Myocyte (in vitro differentiated cells): ENCODE measurements around the gene CCND3. TPM values are rescaled to one million over a fixed set of nuclear protein-coding genes. Genes with fewer than 3 reads are reported as not detected.

Experiments
- DNase-seq: peaks from one replicate; pipeline ENCODE4 v3.0.0-alpha.2; 2012; ENCODE audit warnings: low read depth
- polyA plus RNA-seq: library from polyadenylated mRNA; unstranded; fragments of >200 nt; gene quantifications from one replicate; pipeline ENCODE4 v1.2.1, GENCODE V29; 2012; ENCODE audit warnings: missing spikeins
- total RNA-seq: library from RNA; depleted of rRNA; stranded (reverse); fragments of >200 nt; gene quantifications from 2 replicates; pipeline ENCODE4 v1.2.3, GENCODE V29; 2014

The CCND3 gene
- total RNA-seq = 169 and 170 TPM in 2 replicates
- polyA plus RNA-seq = 75.7 TPM

DNA sequence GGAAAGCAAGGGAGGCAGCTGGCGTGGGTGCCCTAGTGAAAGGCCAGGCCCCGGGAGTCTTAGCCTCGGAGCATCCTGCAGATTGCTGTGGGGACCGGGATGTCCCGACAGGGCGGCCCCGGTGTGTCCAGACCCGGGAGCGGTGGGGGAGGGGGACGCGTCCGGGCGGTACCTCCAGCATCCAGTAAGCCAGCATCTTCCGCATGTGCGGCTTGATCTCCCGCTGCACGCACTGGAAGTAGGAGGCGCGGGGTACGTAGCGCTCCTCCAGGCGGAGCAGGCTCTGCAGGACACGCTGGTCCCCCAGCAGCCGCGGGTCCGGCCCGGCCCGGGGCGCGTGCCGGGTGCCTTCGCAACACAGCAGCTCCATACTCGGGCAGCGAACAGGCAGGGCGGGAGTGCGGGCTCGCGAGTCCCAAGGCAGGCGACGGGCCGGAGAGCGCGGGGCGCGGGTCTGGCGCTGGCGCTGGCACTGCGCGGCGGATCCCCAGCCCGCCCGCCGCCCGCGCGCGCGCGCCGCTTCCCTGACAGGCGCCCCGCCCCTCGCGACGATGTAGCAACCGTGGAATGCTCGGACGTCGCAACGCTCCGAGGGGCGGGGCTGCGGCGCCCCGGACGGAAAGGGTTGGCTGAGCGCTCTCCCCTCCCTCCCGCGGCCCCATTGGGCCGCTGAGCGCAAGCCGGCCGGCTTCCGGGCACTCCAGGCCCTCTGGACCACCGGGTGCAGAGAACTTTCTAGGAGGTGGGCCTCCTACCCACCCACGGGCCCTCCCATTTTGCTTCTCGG lies at the start of gene CCND3:
Gene CCND3, minus strand, starts transcription at position 529 of the 787 bp plus-strand sequence. Its CDS starts 159 bp downstream, at position 370.
- DNase-seq = peak; percentile 96

DNA sequence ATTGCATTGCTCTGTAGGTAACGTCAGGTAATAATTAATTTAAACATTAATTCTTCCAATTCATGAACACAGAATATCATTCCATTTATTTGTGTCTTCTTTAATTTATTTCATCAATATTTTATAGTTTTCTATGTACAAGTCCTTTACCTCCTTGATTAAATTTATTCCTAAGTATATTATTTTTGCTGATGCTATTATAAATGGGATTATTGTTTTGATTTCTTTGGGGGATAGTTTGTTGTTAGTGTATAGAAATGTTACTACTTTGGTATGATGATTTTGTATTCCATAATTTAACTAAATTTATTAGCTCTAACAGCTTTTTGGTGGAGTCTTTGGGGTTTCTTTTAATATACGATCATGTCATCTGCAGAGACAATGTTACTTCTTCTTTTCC lies 44.7 kb upstream of the CCND3 start:
- DNase-seq = no peak

- no peak for DNase-seq
Measured at GRCh38 chr6:41984623-41985022, 43.0 kb upstream of the CCND3 start.

GRCh38 chr6:41976794-41977484 lies 35.3 kb upstream of the CCND3 start:
- DNase-seq = peak; percentile 9

DNA sequence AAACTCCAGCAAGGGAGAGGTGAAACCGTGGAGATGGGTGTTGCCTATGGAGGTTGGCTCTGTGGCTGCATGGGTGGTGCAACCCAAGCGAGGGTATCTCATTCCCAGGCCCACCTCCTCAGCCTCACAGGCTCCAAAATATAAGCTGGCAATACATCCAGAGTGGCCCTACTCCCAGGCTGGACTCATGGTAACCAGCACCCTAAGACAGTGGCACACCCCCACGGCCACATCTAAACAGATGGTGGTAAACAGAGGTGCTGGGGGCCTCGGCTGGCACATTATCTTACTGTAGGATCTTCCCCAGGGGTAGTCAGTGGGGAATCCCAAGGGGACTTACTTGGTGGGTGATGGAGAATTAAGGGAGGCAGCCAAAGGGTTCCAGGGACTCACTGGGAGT lies 33.7 kb upstream of the CCND3 start:
- DNase-seq = no peak

- no peak for DNase-seq
Measured at GRCh38 chr6:41974281-41974825, 32.7 kb upstream of the CCND3 start.

DNA sequence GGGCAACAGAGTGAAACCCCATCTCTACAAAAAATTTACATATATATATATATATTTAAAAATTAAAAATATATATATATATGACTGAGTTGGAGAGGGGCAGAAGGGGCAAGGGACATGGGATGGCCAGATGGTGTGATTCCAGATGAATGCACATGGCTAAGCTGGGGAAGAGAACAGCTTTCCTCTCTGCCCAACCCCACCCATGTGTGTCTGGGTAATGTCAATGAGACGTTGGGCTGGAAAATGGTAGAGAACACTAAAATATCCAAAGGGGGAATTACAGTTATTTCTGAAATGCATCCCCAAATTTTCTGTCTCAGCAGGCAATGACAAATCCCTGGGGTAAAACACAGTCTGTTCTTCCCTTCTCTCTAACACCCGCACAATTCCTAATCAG lies 31.2 kb upstream of the CCND3 start:
- DNase-seq = no peak

GRCh38 chr6:41970436-41970846 lies 28.8 kb upstream of the CCND3 start:
- DNase-seq = peak; percentile 26

DNA sequence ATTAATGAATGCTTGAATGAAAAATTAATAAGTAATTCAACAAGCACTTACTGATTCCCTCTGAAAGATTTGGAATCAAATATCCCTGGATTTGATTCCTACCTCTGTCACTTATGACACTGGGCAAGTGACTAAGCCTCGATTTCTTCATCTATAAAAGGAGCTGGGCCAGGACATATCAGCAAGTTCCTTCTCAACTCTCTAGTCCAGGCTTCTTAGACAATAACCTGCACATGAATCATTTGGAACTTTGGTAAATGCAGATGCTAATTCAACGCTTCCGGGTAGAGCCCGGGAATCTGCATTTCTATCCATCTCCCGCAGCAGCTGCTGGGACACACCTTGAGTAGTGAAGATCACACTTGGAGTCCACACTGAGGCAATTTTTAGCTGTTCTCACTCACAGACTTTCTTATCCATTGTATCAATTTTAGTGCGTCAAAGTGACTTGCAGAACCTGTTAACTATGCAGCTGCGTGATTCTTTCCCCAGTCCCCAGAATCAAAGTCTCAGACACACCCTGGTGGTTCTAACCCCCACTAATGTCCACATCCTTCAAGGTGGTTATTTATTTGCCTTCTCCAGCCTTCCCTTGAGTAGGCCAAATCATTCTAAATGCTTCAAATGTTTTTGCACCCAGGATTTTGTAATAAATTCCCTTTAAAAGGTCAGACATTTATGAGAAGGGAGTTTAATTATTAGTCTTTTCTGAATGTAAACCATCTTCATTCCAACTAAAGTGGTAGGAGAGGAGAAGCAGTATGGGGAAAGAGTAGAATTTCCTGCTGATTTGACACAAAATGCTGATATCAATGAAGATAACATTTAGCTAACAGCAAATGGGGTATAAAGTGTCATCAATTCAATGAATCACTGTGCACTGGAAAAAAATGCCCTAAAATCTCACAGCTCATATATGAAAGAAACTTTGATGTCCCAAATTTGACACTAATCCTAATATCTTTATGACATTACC lies 26.0 kb upstream of the CCND3 start:
- peak; percentile 32 for DNase-seq

DNA sequence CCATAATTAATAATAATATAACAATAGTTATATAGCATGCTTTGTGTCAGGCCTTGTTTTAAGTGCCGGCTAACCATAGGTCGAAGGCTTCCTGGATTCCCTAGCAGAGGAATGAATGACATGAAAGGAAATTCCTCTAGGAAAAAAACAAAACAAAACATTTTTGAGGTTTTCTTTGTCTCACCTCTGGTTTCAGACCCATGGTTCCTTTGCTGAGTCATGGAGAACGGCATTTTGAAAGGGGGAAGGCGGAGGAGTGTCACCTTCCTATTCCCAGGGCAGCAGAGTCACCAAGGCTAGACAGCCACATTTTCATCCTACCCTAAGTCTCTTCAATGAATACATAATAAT lies 25.3 kb upstream of the CCND3 start:
- peak; percentile 60 for DNase-seq

GRCh38 chr6:41966214-41966920 lies 24.8 kb upstream of the CCND3 start:
- peak; percentile 5 for DNase-seq

DNA sequence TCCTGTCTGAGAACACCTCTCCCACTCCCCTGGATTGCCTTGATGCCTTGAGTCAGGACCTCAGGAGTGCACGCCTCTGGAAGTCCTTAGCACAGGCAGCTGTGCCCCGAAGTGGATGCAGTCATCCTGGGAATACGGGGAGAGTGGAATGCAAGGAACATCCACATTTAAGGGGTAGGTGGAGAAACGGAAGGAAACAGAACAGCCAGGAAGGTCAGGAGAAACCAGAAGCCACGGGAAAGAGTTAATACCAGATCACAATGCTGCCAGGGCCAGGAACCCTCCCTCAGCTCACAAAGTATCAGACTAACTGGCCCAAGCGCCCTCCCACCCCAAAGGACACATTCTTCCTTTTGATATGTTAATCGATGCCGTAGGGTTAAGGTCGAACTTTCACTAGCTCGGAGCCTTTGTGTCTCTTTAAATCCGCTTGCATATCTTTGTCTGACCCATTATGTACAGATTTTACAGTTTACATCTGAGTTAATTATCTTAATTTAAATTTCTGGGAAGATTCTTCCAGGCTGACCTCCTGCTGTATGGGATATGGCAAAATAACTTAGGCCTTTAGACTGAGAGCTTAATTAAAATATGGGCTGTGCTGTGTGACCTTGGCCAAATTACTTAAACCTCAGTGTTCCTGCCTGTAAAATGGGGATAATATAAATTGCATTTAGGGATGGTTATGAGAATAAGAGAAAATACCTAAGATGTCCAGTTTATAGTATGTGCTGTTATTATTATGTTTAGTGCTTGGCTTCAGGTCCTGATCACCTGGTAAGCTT lies 24.0 kb upstream of the CCND3 start:
- DNase-seq = no peak

DNA sequence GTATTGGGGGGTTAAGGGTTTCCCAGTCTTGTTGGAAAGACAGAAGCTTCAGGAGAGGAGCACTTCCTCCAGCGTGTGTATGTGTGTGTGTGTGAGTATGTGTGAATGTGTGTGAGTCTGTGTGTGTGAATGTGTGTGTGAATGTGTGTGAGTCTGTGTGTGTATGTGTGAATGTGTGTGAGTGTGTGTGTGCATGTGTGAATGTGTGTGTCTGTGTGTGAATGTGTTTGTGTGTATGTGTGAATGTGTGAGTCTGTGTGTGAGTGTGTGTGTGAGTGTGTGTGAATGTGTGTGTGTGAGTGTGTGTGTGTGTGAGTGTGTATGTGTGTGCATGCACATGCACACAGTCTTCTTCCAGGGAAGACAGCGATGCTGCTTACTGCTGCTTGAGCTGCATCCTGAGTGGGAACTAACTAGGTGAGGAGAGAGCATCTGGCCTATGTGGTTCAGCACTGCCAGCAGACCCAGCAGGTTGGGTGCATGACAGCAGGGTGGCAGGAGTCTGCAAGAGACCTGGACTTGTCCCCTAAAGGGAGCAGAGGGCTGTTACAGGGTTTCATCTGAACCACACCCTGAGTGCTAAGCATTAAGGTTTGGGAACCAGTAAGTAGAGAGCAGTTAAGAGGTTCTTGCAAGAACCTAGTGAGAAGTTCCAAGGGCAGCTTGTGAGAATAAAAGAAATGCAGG lies 22.7 kb upstream of the CCND3 start:
- DNase-seq = no peak

- no peak for DNase-seq
Measured at GRCh38 chr6:41963371-41963770, 21.8 kb upstream of the CCND3 start.

GRCh38 chr6:41960028-41960427 lies 18.4 kb upstream of the CCND3 start:
- no peak for DNase-seq

- DNase-seq = no peak
Measured at GRCh38 chr6:41958022-41958856, 16.6 kb upstream of the CCND3 start.

GRCh38 chr6:41957117-41957516 lies 15.5 kb upstream of the CCND3 start:
- DNase-seq = no peak

GRCh38 chr6:41955412-41955811 lies 13.8 kb upstream of the CCND3 start:
- no peak for DNase-seq
